HepG2 (cell line): ENCODE data around the gene WIPF3. TPM values are rescaled to one million over a fixed set of nuclear protein-coding genes. Genes with fewer than 3 reads are reported as not detected.

Experiments used
- ATAC-seq: fragments of 200-7000 bp; cut with Tn5 transposase; 3 replicates; pipeline ENCODE4 v1.9.1; 2020; ENCODE audit warnings: mild to moderate bottlenecking, moderate library complexity
- BruUV-seq: library from RNA; stranded (reverse); fragments of 400-500 nt; replicated peaks from 2 replicates; lab custom pipeline; 2021; lab: Mats Ljungman, UMichigan
- CTCF ChIA-PET: fragments of 300-600 bp; formaldehyde crosslinking; extraction: SDS; loops from one replicate; lab custom pipeline; 2021; ENCODE audit warnings: low total read pairs, inconsistent platforms, low intra/inter-chr PET ratio; lab: Yijun Ruan, JAX
- POLR2A ChIA-PET: fragments of 350-600 bp; sonication (Branson Sonifier 250); formaldehyde crosslinking; loops from one replicate; lab custom pipeline; 2020; ENCODE audit warnings: antibody characterized with exemption, inconsistent platforms; lab: Yijun Ruan, JAX
- DNase-seq: peaks from one replicate; pipeline ENCODE4 v3.0.0-alpha.2; 2015; ENCODE audit warnings: low spot score
- FAIRE-seq: peaks from 3 replicates; lab custom pipeline; 2011; peaks lifted over from hg19 to GRCh38; lab: Jason Lieb, UNC
- H2AFZ ChIP-seq: one replicate; pipeline ENCODE4 v1.6.1; 2011; ENCODE audit warnings: low read length, inconsistent platforms
- H3K27ac ChIP-seq: fragments of 300-600 bp; 3 replicates; pipeline ENCODE4 v1.8.0; 2011; ENCODE audit warnings: mixed run types, mild to moderate bottlenecking, mixed read lengths, low read length, inconsistent platforms; ENCODE audit not compliant: insufficient read depth; ENCODE audit errors: extremely low read length
- H3K27me3 ChIP-seq, 2 experiments: fragments of 200-600 bp in 1 of 2; 2 replicates in 1 of 2; 3 replicates in 1 of 2; pipeline versions ENCODE4 v1.6.0 to v1.8.0; 2011; ENCODE audit warnings: low read length in 2 of 2, mild to moderate bottlenecking in 2 of 2, moderate library complexity in 2 of 2, inconsistent platforms in 1 of 2; ENCODE audit not compliant: insufficient read depth in 2 of 2, control insufficient read depth in 1 of 2
- H3K36me3 ChIP-seq, 2 experiments: fragments of 200-600 bp in 1 of 2; replicated peaks in 1 of 2; 2 replicates in 1 of 2; 3 replicates in 1 of 2; pipeline versions ENCODE4 v1.5.1 to v1.8.0; 2011; ENCODE audit warnings: low read length in 2 of 2, inconsistent platforms in 1 of 2; ENCODE audit not compliant: insufficient read depth in 2 of 2, control insufficient read depth in 1 of 2
- H3K4me1 ChIP-seq: 2 replicates; pipeline ENCODE4 v1.5.1; 2012; ENCODE audit warnings: low read length, inconsistent platforms; ENCODE audit not compliant: insufficient read depth
- H3K4me2 ChIP-seq: 2 replicates; pipeline ENCODE4 v1.6.0; 2011; ENCODE audit warnings: low read depth, low read length, inconsistent platforms
- H3K4me3 ChIP-seq, 3 experiments: fragments of 200-600 bp in 1 of 3; sonication (generic), shearing (Covaris generic) in 1 of 3; replicated peaks in 1 of 3; 2 replicates each; pipeline ENCODE4 v1.5.1; 2011 to 2016; ENCODE audit warnings: low read length in 3 of 3, inconsistent platforms in 2 of 3, low read depth in 2 of 3, mild to moderate bottlenecking in 2 of 3, control low read depth in 1 of 3, mixed read lengths in 1 of 3; ENCODE audit not compliant: insufficient read depth in 1 of 3
- H3K79me2 ChIP-seq: one replicate; pipeline ENCODE4 v1.6.1; 2011; ENCODE audit warnings: low read length, inconsistent platforms; ENCODE audit not compliant: insufficient read depth
- H3K9ac ChIP-seq: 2 replicates; pipeline ENCODE4 v1.6.0; 2011; ENCODE audit warnings: mild to moderate bottlenecking, low read depth, low read length, inconsistent platforms; ENCODE audit not compliant: insufficient read depth
- H3K9me3 ChIP-seq: 2 replicates; pipeline ENCODE4 v1.5.1; 2012; ENCODE audit warnings: mild to moderate bottlenecking, low read length
- H4K20me1 ChIP-seq: 2 replicates; pipeline ENCODE4 v1.6.0; 2011; ENCODE audit warnings: inconsistent platforms, mild to moderate bottlenecking, low read length, moderate library complexity; ENCODE audit not compliant: insufficient read depth
- CEBPB ChIP-seq: IDR thresholded peaks from 2 replicates; pipeline ENCODE4 v1.6.1; 2011; ENCODE audit warnings: low read depth, low read length, improper control_type of control experiment, borderline replicate concordance
- NFE2 ChIP-seq: sonication (generic); formaldehyde crosslinking; IDR thresholded peaks from 2 replicates; pipeline ENCODE4 v1.4.0; 2020; ENCODE audit warnings: missing genetic modification reagents
- ZKSCAN1 ChIP-seq: fragments of 150-350 bp; IDR thresholded peaks from 2 replicates; pipeline ENCODE4 v1.6.1; 2014; ENCODE audit warnings: low read length
- ZNF569 ChIP-seq: sonication (generic); formaldehyde crosslinking; IDR thresholded peaks from 2 replicates; pipeline ENCODE4 v1.5.0; 2020; ENCODE audit warnings: mild to moderate bottlenecking, missing genetic modification reagents, moderate library complexity, borderline replicate concordance
- WGBS: methylation state at CpG from one replicate; pipeline ENCODE4 v1.1.6; 2017; ENCODE audit warnings: low lambda C conversion rate; 5-methylcytosine and 5-hydroxymethylcytosine counted together
- in situ Hi-C: cut with HindIII; loops from 2 replicates; pipeline ENCODE4 v1.10.0; 2017; ENCODE audit warnings: low pct_unique_long_range_greater_than_20kb; ENCODE audit not compliant: extremely low pct_ligation_motif_present
- intact Hi-C: fragments of 100-400 bp; cut with micrococcal nuclease; formaldehyde crosslinking; loops from one replicate; pipeline ENCODE4 v1.10.0; 2022; ENCODE audit not compliant: unreplicated experiment
- polyA plus RNA-seq, 8 experiments: library from polyadenylated mRNA; depleted of rRNA in 3 of 8; stranded (reverse) in 7 of 8; unstranded in 1 of 8; fragments of >200 nt; fragmentation: Illumina TruSeq in 4 of 8; extraction: Trizol in 4 of 8; gene quantifications; 2 replicates each; pipeline versions ENCODE4 v1.2.1 to v1.2.3, GENCODE V29; 2011 to 2016; ENCODE audit warnings: low read depth in 4 of 8, missing spikeins in 1 of 8, mixed read lengths in 1 of 8; ENCODE audit not compliant: insufficient read depth in 1 of 8
- total RNA-seq, 5 experiments: library from RNA; depleted of rRNA; stranded (reverse); fragments of >200 nt; fragmentation: Illumina TruSeq; extraction: Trizol; gene quantifications; 2 replicates each; pipeline ENCODE4 v1.2.3, GENCODE V29; 2016; ENCODE audit warnings: low read depth in 1 of 5
- TF ChIP-seq, protein P1 (sequence below): sonication (generic); formaldehyde crosslinking; conservative IDR thresholded peaks from 2 replicates; pipeline ENCODE4 v1.8.0; 2022; ENCODE audit warnings: low read depth, missing genetic modification reagents
- TF ChIP-seq, protein P2 (sequence below): sonication (generic); formaldehyde crosslinking; IDR thresholded peaks from 2 replicates; pipeline ENCODE4 v1.4.0; 2020; ENCODE audit warnings: missing genetic modification reagents, mild to moderate bottlenecking, borderline replicate concordance

The WIPF3 gene
- total and polyA plus RNA-seq, 2 of the 13 experiments (the other 11 are each of a cell fraction or from before 2014, with no cell fraction given): 0.03 TPM; not detected in 1

DNA sequence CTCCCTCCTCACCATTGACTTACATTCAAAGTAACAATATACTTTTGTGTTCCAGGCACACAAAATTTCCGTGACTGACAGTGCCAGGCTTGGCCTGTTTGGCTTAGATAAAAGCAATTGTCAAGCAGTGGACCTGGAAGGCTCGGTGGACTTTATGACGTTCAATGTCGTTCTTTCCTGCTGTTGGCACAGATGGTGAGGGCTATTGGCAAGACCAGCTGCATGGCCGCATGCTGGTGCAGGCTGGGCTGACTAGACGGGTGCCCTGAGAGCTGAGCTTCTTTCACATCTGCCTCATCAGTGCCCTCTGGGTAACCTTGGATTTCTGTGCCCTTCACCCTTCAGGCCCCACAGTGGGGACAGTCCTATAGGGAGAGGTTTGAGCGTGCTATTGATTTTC is 45.2 kb downstream of the WIPF3 start:
- H3K27me3 ChIP-seq: peaks cover 3 to 39% of the 10 kb centered on the region in 2 experiments; a peak in 4 of 5 replicates
- no peak for FAIRE-seq
- TF ChIP-seq NFE2 (CRISPR knock-in tag) (no peak), ZKSCAN1 (no peak)
- TF ChIP-seq, protein P1, sequence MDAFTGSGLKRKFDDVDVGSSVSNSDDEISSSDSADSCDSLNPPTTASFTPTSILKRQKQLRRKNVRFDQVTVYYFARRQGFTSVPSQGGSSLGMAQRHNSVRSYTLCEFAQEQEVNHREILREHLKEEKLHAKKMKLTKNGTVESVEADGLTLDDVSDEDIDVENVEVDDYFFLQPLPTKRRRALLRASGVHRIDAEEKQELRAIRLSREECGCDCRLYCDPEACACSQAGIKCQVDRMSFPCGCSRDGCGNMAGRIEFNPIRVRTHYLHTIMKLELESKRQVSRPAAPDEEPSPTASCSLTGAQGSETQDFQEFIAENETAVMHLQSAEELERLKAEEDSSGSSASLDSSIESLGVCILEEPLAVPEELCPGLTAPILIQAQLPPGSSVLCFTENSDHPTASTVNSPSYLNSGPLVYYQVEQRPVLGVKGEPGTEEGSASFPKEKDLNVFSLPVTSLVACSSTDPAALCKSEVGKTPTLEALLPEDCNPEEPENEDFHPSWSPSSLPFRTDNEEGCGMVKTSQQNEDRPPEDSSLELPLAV (CRISPR knock-in tag): no peak
- TF ChIP-seq, protein P2, sequence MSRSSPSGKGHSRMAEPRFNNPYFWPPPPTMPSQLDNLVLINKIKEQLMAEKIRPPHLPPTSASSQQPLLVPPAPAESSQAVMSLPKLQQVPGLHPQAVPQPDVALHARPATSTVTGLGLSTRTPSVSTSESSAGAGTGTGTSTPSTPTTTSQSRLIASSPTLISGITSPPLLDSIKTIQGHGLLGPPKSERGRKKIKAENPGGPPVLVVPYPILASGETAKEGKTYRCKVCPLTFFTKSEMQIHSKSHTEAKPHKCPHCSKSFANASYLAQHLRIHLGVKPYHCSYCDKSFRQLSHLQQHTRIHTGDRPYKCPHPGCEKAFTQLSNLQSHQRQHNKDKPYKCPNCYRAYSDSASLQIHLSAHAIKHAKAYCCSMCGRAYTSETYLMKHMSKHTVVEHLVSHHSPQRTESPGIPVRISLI: no peak

DNA sequence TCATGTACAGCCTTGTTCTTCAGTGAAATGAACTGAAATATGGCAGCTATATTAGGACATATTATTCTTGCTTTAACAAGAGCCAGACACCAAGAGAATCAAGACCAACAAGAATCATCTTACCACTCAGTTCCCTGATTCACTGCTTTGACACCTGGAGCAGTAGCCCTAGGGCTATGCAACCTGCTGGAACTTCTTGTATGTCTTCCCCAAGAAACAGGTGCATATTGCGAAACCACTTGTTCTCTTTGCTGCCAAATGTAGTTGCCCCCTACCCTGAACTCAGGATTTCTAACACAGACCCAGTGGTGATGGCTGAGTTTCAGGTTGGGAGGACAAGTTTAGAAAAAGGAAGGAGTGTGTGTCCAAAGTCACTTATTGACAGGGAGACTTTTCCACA is 46.1 kb downstream of the WIPF3 start:
- H3K9ac ChIP-seq: no peak overlapping the region
- no peak overlapping the region for H3K27ac ChIP-seq
- no peak overlapping the region for H3K4me3 ChIP-seq
- no peak for ATAC-seq
- no peaks in the 10 kb centered on the region for H3K9me3 ChIP-seq
- 0% methylated on average over 1 of the region's 1 CpG for WGBS
- in situ Hi-C loops: no loop called here
- peaks cover 3 to 32% of the 10 kb centered on the region in 2 experiments; a peak in 4 of 5 replicates for H3K27me3 ChIP-seq
- BruUV-seq: no TSS peak
- POLR2A ChIA-PET: no interaction called here
- no peak for FAIRE-seq
- no peaks in the 10 kb centered on the region for H3K79me2 ChIP-seq
- no peaks in the 10 kb centered on the region for H3K4me1 ChIP-seq
- no peak overlapping the region for H2AFZ ChIP-seq
- TF ChIP-seq CEBPB (peak; percentile 63; the same call in 1 of the 2 replicates), ZNF569 (no peak)
- H3K36me3 ChIP-seq: no peaks in the 10 kb centered on the region
- H4K20me1 ChIP-seq: no peaks in the 10 kb centered on the region
- intact Hi-C loops: no loop called here
- DNase-seq: no peak
- H3K4me2 ChIP-seq: no peak overlapping the region
- CTCF ChIA-PET: no interaction called here

More for the DNA sequence above, 45.2 kb downstream of the WIPF3 start:
- BruUV-seq: no TSS peak
- no peaks in the 10 kb centered on the region for H3K79me2 ChIP-seq
- in situ Hi-C loops: no loop called here
- no peak overlapping the region for H3K27ac ChIP-seq
- DNase-seq (no peak), ATAC-seq (no peak)
- H4K20me1 ChIP-seq: no peaks in the 10 kb centered on the region
- H3K4me1 ChIP-seq: no peaks in the 10 kb centered on the region
- ChIA-PET CTCF (no interaction called here), POLR2A (no interaction called here)
- no peak overlapping the region for H3K4me3 ChIP-seq
- intact Hi-C loops: no loop called here
- H3K36me3 ChIP-seq: no peaks in the 10 kb centered on the region
- H3K9ac ChIP-seq: no peak overlapping the region
- H3K4me2 ChIP-seq: no peak overlapping the region
- no peak overlapping the region for H2AFZ ChIP-seq
- WGBS: 35% methylated on average over 6 of the region's 7 CpGs
- no peaks in the 10 kb centered on the region for H3K9me3 ChIP-seq
